ENCODE measurements around the gene FASTK. TPM values are rescaled to one million over a fixed set of nuclear protein-coding genes. Genes with fewer than 3 reads are reported as not detected.
A peak's percentile ranks its signal among the peaks of the same experiment; 100 is the strongest.

FASTK gene
- total and polyA plus RNA-seq, 2 of the 4 experiments (the other 2 are of a cell fraction): 53.8 to 115 TPM

- dilution Hi-C loops (cut with HindIII; ENCODE audit: low sequenced_read_pairs, unreplicated experiment): no loop called here
These were observed 28.8 kb upstream of the FASTK start for GRCh38 chr7:151109094-151110048.

More at GRCh38 chr7:151109094-151110048, 28.8 kb upstream of the FASTK start:
- H3K14ac ChIP-seq (replicated peaks; ENCODE audit: low read depth, low read length): peak overlapping the region; percentile 53; the same call in 1 of the 2 replicates
- H4K8ac ChIP-seq (ENCODE audit: low read depth in 2 of 2, low read length in 2 of 2): peak overlapping the region; percentile 29 to 69
- H3K9ac ChIP-seq (ENCODE audit: low read depth, low read length): no peak overlapping the region
- peaks cover 23% of the 10 kb centered on the region for H3K9me1 ChIP-seq (ENCODE audit: insufficient read depth, low read length)
- H2BK120ac ChIP-seq (ENCODE audit: low read depth, low read length): peak overlapping the region; percentile 61
- H2AK9ac ChIP-seq (replicated peaks; ENCODE audit: low read depth, low read length, poor library complexity): peak overlapping the region; percentile 80
- POLR2A ChIA-PET (ENCODE audit: unreplicated experiment): interaction anchor here (0.6 kb wide), 1 partner anchor 51 kb away, joined by 6 read pairs; no protein-coding TSS in a partner anchor
- H3K18ac ChIP-seq (ENCODE audit: low read depth, low read length): no peak overlapping the region
- peak overlapping the region; percentile 86 for H3K4ac ChIP-seq (ENCODE audit: low read depth, low read length)
- CTCF ChIA-PET: interaction anchor here (0.6 to 1.7 kb wide), 4 partner anchors 9 to 95 kb away, joined by 3 to 5 read pairs (median 3); no protein-coding TSS in a partner anchor
- no peak overlapping the region for H3K4me3 ChIP-seq (ENCODE audit: insufficient read depth, low read depth, low read length)
- intact Hi-C loops (cut with micrococcal nuclease): loop anchor here (2.0 to 5.0 kb wide), 4 partner anchors 97 to 331 kb away; no protein-coding TSS in a partner anchor
- 68% methylated on average over 10 of the region's 15 CpGs; no CpG with 5 or more reads in 1 of the 2 experiments for WGBS, 2 experiments (ENCODE audit: extremely low coverage in 2 of 2, insufficient read length in 1 of 2)
- H3K23ac ChIP-seq (ENCODE audit: low read depth, low read length): peak overlapping the region; percentile 80; the same call in 1 of the 2 replicates
- no peak overlapping the region for H2BK5ac ChIP-seq (ENCODE audit: low read depth, low read length, poor library complexity, severe bottlenecking)
- BruUV-seq (replicated peaks): no TSS peak
- H3K9me3 ChIP-seq (ENCODE audit: control insufficient read depth, insufficient read depth, low read length): no peaks in the 10 kb centered on the region
- H3K4me2 ChIP-seq (ENCODE audit: low read depth, low read length): no peak overlapping the region
- no peak for DNase-seq
- H3K27ac ChIP-seq (ENCODE audit: insufficient read depth, low read length): peak overlapping the region; percentile 53
- H3K36me3 ChIP-seq (ENCODE audit: control insufficient read depth, insufficient read depth, low read length): peaks cover 5% of the 10 kb centered on the region
- H4K91ac ChIP-seq (ENCODE audit: insufficient read depth, low read depth, low read length): peak overlapping the region; percentile 38; the same call in 1 of the 2 replicates
- H2AK5ac ChIP-seq (ENCODE audit: low read depth, low read length): peak overlapping the region; percentile 84
- H2AFZ ChIP-seq (replicated peaks; ENCODE audit: low read length, poor library complexity): no peak overlapping the region
- in situ Hi-C loops (cut with MboI; ENCODE audit: low sequenced_read_pairs): loop anchor here (5.0 to 25.0 kb wide), 3 partner anchors 87 to 322 kb away; partner anchors contain the start of gene ATG9B
- H4K20me1 ChIP-seq (ENCODE audit: insufficient read depth, low read length): peaks cover 83% of the 10 kb centered on the region
- TF ChIP-seq POLR2A (IDR thresholded peaks at IDR 0.05; ENCODE audit: low read depth, low read length) (no peak), RAD21 (IDR thresholded peaks at IDR 0.05; ENCODE audit: low read length) (no peak), BHLHE40 (IDR thresholded peaks at IDR 0.05; ENCODE audit: low read depth, low read length) (no peak), MAFK (IDR thresholded peaks at IDR 0.05; ENCODE audit: low read depth, low read length) (no peak), RFX5 (IDR thresholded peaks at IDR 0.05; ENCODE audit: low read depth, low read length) (no peak), FOS (IDR thresholded peaks at IDR 0.05; ENCODE audit: low read depth, low read length) (no peak), USF2 (IDR thresholded peaks at IDR 0.05; ENCODE audit: low read depth, low read length) (no peak), CEBPB (IDR thresholded peaks at IDR 0.05; ENCODE audit: low read depth, low read length) (peak; percentile 98)
- TF ChIP-seq, protein P1, sequence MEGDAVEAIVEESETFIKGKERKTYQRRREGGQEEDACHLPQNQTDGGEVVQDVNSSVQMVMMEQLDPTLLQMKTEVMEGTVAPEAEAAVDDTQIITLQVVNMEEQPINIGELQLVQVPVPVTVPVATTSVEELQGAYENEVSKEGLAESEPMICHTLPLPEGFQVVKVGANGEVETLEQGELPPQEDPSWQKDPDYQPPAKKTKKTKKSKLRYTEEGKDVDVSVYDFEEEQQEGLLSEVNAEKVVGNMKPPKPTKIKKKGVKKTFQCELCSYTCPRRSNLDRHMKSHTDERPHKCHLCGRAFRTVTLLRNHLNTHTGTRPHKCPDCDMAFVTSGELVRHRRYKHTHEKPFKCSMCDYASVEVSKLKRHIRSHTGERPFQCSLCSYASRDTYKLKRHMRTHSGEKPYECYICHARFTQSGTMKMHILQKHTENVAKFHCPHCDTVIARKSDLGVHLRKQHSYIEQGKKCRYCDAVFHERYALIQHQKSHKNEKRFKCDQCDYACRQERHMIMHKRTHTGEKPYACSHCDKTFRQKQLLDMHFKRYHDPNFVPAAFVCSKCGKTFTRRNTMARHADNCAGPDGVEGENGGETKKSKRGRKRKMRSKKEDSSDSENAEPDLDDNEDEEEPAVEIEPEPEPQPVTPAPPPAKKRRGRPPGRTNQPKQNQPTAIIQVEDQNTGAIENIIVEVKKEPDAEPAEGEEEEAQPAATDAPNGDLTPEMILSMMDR (conservative IDR thresholded peaks at IDR 0.05; ENCODE audit: low read depth, low read length): no peak
- no peak overlapping the region for H2BK15ac ChIP-seq (ENCODE audit: low read depth, low read length)
- H2BK20ac ChIP-seq (ENCODE audit: low read depth, low read length): 0 out of 2 replicates have a peak overlapping the region, but pooled peaks have one; percentile 43
- H3K79me1 ChIP-seq (ENCODE audit: low read depth in 1 of 2, low read length in 2 of 2): peaks cover 27 to 86% of the 10 kb centered on the region in 2 experiments
- no peak for ATAC-seq (ENCODE audit: low read depth)
- H4K5ac ChIP-seq (ENCODE audit: low read depth, low read length): no peak overlapping the region; the same call in 1 of the 2 replicates
- H3K27me3 ChIP-seq (ENCODE audit: control insufficient read depth, insufficient read depth, low read length): no peaks in the 10 kb centered on the region
- peaks cover 26% of the 10 kb centered on the region for H3K4me1 ChIP-seq (ENCODE audit: control insufficient read depth, insufficient read depth, low read length)
- no peak overlapping the region for H3K56ac ChIP-seq (ENCODE audit: extremely low read depth, insufficient read depth, low read length)
